HepG2 (cell line): ENCODE data around the gene SYNC. TPM values are rescaled to one million over a fixed set of nuclear protein-coding genes. Genes with fewer than 3 reads are reported as not detected.

Source experiments
- CCDC6 ChIP-seq: sonication (generic); formaldehyde crosslinking; IDR thresholded peaks from 2 replicates; pipeline ENCODE4 v1.8.1; 2022; ENCODE audit warnings: mild to moderate bottlenecking, missing genetic modification reagents, moderate library complexity
- RBFOX2 ChIP-seq: fragments of 200-400 bp; formaldehyde crosslinking; IDR thresholded peaks from 2 replicates; pipeline ENCODE4 v1.6.1; 2017; ENCODE audit warnings: low read depth, mild to moderate bottlenecking, low read length
- REPIN1 ChIP-seq: sonication (generic); formaldehyde crosslinking; IDR thresholded peaks from 2 replicates; pipeline ENCODE4 v1.8.0; 2022; ENCODE audit warnings: missing genetic modification reagents, low read depth, mild to moderate bottlenecking, borderline replicate concordance
- SATB2 ChIP-seq: sonication (generic); formaldehyde crosslinking; IDR thresholded peaks from 2 replicates; pipeline ENCODE4 v1.5.0; 2020; ENCODE audit warnings: missing genetic modification reagents
- SP4 ChIP-seq: sonication (generic); formaldehyde crosslinking; IDR thresholded peaks from 2 replicates; pipeline ENCODE4 v1.8.1; 2023; ENCODE audit warnings: mild to moderate bottlenecking, missing genetic modification reagents
- SP5 ChIP-seq: IDR thresholded peaks from 2 replicates; pipeline ENCODE4 v1.6.1; 2016; ENCODE audit warnings: low read depth, borderline replicate concordance
- SRSF4 ChIP-seq: fragments of 200-400 bp; formaldehyde crosslinking; IDR thresholded peaks from one replicate; pipeline ENCODE4 v1.6.1; 2018; ENCODE audit warnings: mild to moderate bottlenecking, low read depth, low read length, moderate library complexity; ENCODE audit not compliant: poor library complexity, severe bottlenecking
- ZNF563 ChIP-seq: sonication (generic); formaldehyde crosslinking; IDR thresholded peaks from 2 replicates; pipeline ENCODE4 v1.8.0; 2022; ENCODE audit warnings: mild to moderate bottlenecking, moderate library complexity, missing genetic modification reagents
- ZNF614 ChIP-seq: IDR thresholded peaks from 2 replicates; pipeline ENCODE4 v1.6.1; 2018; ENCODE audit warnings: missing biosample characterization, missing genetic modification reagents, inconsistent platforms, borderline replicate concordance
- ZNF674 ChIP-seq: sonication (generic); formaldehyde crosslinking; IDR thresholded peaks from 2 replicates; pipeline ENCODE4 v1.5.0; 2020; ENCODE audit warnings: low read depth, mild to moderate bottlenecking, missing genetic modification reagents
- ZNF891 ChIP-seq: sonication (generic); formaldehyde crosslinking; IDR thresholded peaks from 2 replicates; pipeline ENCODE4 v1.5.0; 2020; ENCODE audit warnings: mild to moderate bottlenecking, missing genetic modification reagents
- ZSCAN31 ChIP-seq: sonication (generic); formaldehyde crosslinking; IDR thresholded peaks from 2 replicates; pipeline ENCODE4 v1.5.0; 2020; ENCODE audit warnings: low read depth, mild to moderate bottlenecking, missing genetic modification reagents
- polyA plus RNA-seq, 8 experiments: library from polyadenylated mRNA; depleted of rRNA in 3 of 8; stranded (reverse) in 7 of 8; unstranded in 1 of 8; fragments of >200 nt; fragmentation: Illumina TruSeq in 4 of 8; extraction: Trizol in 4 of 8; gene quantifications; 2 replicates each; pipeline versions ENCODE4 v1.2.1 to v1.2.3, GENCODE V29; 2011 to 2016; ENCODE audit warnings: low read depth in 4 of 8, missing spikeins in 1 of 8, mixed read lengths in 1 of 8; ENCODE audit not compliant: insufficient read depth in 1 of 8
- total RNA-seq, 5 experiments: library from RNA; depleted of rRNA; stranded (reverse); fragments of >200 nt; fragmentation: Illumina TruSeq; extraction: Trizol; gene quantifications; 2 replicates each; pipeline ENCODE4 v1.2.3, GENCODE V29; 2016; ENCODE audit warnings: low read depth in 1 of 5
- TF ChIP-seq, protein P1 (sequence below): sonication (generic); formaldehyde crosslinking; IDR thresholded peaks from 2 replicates; pipeline ENCODE4 v1.4.0; 2020; ENCODE audit warnings: mild to moderate bottlenecking, missing genetic modification reagents
- TF ChIP-seq, protein P2 (sequence below): sonication (generic); formaldehyde crosslinking; IDR thresholded peaks from 2 replicates; pipeline ENCODE4 v1.4.0; 2020; ENCODE audit warnings: missing genetic modification reagents
- TF ChIP-seq, protein P3 (sequence below): sonication (generic); formaldehyde crosslinking; IDR thresholded peaks from 2 replicates; pipeline ENCODE4 v1.4.0; 2020; ENCODE audit warnings: mild to moderate bottlenecking, missing genetic modification reagents, borderline replicate concordance
- TF ChIP-seq, protein P4 (sequence below): sonication (generic); formaldehyde crosslinking; IDR thresholded peaks from 2 replicates; pipeline ENCODE4 v1.4.0; 2020; ENCODE audit warnings: missing genetic modification reagents, mild to moderate bottlenecking, borderline replicate concordance
- TF ChIP-seq, protein P5 (sequence below): sonication (generic); IDR thresholded peaks from 2 replicates; pipeline ENCODE4 v1.6.1; 2016; ENCODE audit warnings: low read depth, borderline replicate concordance

SYNC gene
- total and polyA plus RNA-seq, 2 of the 13 experiments (the other 11 are each of a cell fraction or from before 2014, with no cell fraction given), result 2.4 to 5.4 TPM

DNA sequence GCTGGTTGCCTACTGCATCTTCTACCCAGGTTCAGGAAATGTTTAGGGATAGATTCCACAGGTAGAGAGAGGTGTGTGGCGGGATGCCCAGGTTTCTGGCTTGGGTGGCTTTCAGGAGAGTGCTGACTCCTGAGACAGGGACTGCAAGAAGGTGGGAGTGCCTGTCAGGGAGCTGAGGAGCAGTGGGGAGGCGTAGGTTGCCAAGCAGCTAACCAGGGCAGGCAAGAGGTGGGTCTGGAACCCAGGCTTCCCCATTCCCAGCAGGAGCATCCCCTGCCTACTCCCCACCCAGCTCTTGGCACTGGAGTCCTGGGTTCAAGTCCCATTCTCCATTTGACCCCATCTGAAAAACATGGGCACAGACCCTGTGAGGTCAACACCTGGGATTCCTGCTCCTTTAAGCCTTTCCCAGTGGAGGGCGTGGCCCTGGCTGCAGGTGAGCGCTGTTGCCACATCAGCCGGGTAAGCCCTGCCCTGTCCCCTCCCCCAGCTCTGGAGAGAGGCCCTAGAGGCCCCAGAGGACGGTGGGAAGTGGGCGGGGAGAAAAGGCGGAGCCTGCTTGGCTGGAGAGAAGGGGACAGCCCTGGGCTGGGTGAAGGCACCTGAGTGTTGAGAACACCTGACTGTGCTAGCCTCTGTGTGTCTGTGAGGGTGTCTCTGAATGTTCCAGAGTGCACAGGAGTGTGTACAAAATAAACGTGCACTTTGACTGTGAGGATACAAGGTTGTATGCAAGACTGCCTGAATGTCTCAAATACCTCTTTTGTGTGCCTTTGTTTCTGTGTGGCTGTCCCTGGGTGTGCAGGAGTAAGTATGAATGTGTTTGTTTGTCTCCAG lies 14.0 kb upstream of the SYNC start (continued):
- TF ChIP-seq REPIN1 (no peak), SP4 (CRISPR knock-in tag) (peak; percentile 88), ZNF891 (peak; percentile 28; the same call in 1 of the 2 replicates), ZNF563 (CRISPR knock-in tag) (no peak), ZNF674 (0 out of 2 replicates have a peak, but pooled peaks have one; percentile 41), CCDC6 (CRISPR knock-in tag) (no peak), RBFOX2 (no peak), ZSCAN31 (CRISPR knock-in tag) (0 out of 2 replicates have a peak, but pooled peaks have one; percentile 74), SATB2 (CRISPR knock-in tag) (no peak), SP5 (CRISPR knock-in tag) (peak; percentile 96), ZNF614 (peak; percentile 69; the same call in 1 of the 2 replicates), SRSF4 (no peak)
- TF ChIP-seq, protein P1, sequence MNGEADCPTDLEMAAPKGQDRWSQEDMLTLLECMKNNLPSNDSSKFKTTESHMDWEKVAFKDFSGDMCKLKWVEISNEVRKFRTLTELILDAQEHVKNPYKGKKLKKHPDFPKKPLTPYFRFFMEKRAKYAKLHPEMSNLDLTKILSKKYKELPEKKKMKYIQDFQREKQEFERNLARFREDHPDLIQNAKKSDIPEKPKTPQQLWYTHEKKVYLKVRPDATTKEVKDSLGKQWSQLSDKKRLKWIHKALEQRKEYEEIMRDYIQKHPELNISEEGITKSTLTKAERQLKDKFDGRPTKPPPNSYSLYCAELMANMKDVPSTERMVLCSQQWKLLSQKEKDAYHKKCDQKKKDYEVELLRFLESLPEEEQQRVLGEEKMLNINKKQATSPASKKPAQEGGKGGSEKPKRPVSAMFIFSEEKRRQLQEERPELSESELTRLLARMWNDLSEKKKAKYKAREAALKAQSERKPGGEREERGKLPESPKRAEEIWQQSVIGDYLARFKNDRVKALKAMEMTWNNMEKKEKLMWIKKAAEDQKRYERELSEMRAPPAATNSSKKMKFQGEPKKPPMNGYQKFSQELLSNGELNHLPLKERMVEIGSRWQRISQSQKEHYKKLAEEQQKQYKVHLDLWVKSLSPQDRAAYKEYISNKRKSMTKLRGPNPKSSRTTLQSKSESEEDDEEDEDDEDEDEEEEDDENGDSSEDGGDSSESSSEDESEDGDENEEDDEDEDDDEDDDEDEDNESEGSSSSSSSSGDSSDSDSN (CRISPR knock-in tag), result peak; percentile 30; the same call in 1 of the 2 replicates
- TF ChIP-seq, protein P2, sequence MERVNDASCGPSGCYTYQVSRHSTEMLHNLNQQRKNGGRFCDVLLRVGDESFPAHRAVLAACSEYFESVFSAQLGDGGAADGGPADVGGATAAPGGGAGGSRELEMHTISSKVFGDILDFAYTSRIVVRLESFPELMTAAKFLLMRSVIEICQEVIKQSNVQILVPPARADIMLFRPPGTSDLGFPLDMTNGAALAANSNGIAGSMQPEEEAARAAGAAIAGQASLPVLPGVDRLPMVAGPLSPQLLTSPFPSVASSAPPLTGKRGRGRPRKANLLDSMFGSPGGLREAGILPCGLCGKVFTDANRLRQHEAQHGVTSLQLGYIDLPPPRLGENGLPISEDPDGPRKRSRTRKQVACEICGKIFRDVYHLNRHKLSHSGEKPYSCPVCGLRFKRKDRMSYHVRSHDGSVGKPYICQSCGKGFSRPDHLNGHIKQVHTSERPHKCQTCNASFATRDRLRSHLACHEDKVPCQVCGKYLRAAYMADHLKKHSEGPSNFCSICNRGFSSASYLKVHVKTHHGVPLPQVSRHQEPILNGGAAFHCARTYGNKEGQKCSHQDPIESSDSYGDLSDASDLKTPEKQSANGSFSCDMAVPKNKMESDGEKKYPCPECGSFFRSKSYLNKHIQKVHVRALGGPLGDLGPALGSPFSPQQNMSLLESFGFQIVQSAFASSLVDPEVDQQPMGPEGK (CRISPR knock-in tag), result peak; percentile 74
- TF ChIP-seq, protein P3, sequence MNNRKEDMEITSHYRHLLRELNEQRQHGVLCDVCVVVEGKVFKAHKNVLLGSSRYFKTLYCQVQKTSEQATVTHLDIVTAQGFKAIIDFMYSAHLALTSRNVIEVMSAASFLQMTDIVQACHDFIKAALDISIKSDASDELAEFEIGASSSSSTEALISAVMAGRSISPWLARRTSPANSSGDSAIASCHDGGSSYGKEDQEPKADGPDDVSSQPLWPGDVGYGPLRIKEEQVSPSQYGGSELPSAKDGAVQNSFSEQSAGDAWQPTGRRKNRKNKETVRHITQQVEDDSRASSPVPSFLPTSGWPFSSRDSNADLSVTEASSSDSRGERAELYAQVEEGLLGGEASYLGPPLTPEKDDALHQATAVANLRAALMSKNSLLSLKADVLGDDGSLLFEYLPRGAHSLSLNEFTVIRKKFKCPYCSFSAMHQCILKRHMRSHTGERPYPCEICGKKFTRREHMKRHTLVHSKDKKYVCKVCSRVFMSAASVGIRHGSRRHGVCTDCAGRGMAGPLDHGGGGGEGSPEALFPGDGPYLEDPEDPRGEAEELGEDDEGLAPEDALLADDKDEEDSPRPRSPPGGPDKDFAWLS, result no peak
- TF ChIP-seq, protein P4, sequence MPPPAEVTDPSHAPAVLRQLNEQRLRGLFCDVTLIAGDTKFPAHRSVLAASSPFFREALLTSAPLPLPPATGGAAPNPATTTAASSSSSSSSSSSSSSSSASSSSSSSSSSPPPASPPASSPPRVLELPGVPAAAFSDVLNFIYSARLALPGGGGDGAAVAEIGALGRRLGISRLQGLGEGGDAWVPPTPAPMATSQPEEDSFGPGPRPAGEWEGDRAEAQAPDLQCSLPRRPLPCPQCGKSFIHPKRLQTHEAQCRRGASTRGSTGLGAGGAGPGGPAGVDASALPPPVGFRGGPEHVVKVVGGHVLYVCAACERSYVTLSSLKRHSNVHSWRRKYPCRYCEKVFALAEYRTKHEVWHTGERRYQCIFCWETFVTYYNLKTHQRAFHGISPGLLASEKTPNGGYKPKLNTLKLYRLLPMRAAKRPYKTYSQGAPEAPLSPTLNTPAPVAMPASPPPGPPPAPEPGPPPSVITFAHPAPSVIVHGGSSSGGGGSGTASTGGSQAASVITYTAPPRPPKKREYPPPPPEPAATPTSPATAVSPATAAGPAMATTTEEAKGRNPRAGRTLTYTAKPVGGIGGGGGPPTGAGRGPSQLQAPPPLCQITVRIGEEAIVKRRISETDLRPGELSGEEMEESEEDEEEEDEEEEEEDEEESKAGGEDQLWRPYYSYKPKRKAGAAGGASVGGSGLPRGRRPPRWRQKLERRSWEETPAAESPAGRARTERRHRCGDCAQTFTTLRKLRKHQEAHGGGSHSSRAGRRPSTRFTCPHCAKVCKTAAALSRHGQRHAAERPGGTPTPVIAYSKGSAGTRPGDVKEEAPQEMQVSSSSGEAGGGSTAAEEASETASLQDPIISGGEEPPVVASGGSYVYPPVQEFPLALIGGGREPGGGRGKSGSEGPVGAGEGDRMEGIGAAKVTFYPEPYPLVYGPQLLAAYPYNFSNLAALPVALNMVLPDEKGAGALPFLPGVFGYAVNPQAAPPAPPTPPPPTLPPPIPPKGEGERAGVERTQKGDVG, result 0 out of 2 replicates have a peak, but pooled peaks have one; percentile 33
- TF ChIP-seq, protein P5, sequence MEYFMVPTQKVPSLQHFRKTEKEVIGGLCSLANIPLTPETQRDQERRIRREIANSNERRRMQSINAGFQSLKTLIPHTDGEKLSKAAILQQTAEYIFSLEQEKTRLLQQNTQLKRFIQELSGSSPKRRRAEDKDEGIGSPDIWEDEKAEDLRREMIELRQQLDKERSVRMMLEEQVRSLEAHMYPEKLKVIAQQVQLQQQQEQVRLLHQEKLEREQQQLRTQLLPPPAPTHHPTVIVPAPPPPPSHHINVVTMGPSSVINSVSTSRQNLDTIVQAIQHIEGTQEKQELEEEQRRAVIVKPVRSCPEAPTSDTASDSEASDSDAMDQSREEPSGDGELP, result peak; percentile 86; the same call in 1 of the 2 replicates
